H1 (cell line): ENCODE results near the gene PXDN. TPM values are rescaled to one million over a fixed set of nuclear protein-coding genes. Genes with fewer than 3 reads are reported as not detected.

Experiments used
- CTCF ChIA-PET: fragments of 300-600 bp; sonication (Branson Sonifier 250); formaldehyde crosslinking; loops from one replicate; lab custom pipeline; 2021; ENCODE audit not compliant: partially characterized antibody; lab: Charles Lee
- POLR2A ChIA-PET: fragments of 300-600 bp; sonication (Branson Sonifier 250); formaldehyde crosslinking; loops from one replicate; lab custom pipeline; 2021; ENCODE audit warnings: inconsistent platforms; ENCODE audit not compliant: partially characterized antibody; lab: Charles Lee
- DNase-seq, 2 experiments: peaks; one replicate each; pipeline versions ENCODE4 v3.0.0 to v3.0.0-alpha.2; 2010 to 2022; ENCODE audit warnings: low spot score in 2 of 2, low read depth in 1 of 2, mixed read lengths in 1 of 2
- FAIRE-seq: peaks from 2 replicates; lab custom pipeline; 2011; peaks lifted over from hg19 to GRCh38; lab: Jason Lieb, UNC
- H2AFZ ChIP-seq: 2 replicates; pipeline ENCODE4 v1.8.1; 2012; ENCODE audit warnings: low read length, inconsistent platforms
- H2AK5ac ChIP-seq: 2 replicates; pipeline ENCODE4 v1.6.1; 2013; ENCODE audit warnings: low read depth, low read length
- H2BK120ac ChIP-seq: replicated peaks from 2 replicates; pipeline ENCODE3; 2013; ENCODE audit warnings: low read depth, low read length, inconsistent platforms
- H2BK12ac ChIP-seq: 2 replicates; pipeline ENCODE4 v1.6.1; 2013; ENCODE audit warnings: low read depth, low read length
- H2BK15ac ChIP-seq: 2 replicates; pipeline ENCODE4 v1.6.1; 2013; ENCODE audit warnings: low read length
- H2BK20ac ChIP-seq: 2 replicates; pipeline ENCODE4 v1.6.1; 2013; ENCODE audit warnings: low read length
- H2BK5ac ChIP-seq: 2 replicates; pipeline ENCODE4 v1.6.1; 2013; ENCODE audit warnings: low read depth, low read length
- H3K14ac ChIP-seq: 2 replicates; pipeline ENCODE4 v1.6.1; 2013; ENCODE audit warnings: inconsistent platforms; ENCODE audit not compliant: insufficient read length
- H3K18ac ChIP-seq: 2 replicates; pipeline ENCODE4 v1.6.1; 2013; ENCODE audit warnings: low read length; ENCODE audit errors: extremely low read depth
- H3K23ac ChIP-seq: 2 replicates; pipeline ENCODE4 v1.6.1; 2013; ENCODE audit warnings: inconsistent platforms; ENCODE audit not compliant: insufficient read length
- H3K23me2 ChIP-seq: 2 replicates; pipeline ENCODE4 v1.6.1; 2013; ENCODE audit warnings: low read depth, low read length
- H3K27ac ChIP-seq: 2 replicates; pipeline ENCODE4 v1.6.1; 2011; ENCODE audit warnings: low read depth, low read length, inconsistent platforms
- H3K27me3 ChIP-seq, 4 experiments: replicated peaks in 1 of 4; 1 replicate in 1 of 4; 2 replicates in 3 of 4; pipeline versions ENCODE4 v1.6.1 to v1.8.1; 2011 to 2013; ENCODE audit warnings: low read length in 3 of 4, mild to moderate bottlenecking in 3 of 4, inconsistent platforms in 2 of 4, mixed read lengths in 2 of 4, moderate library complexity in 1 of 4; ENCODE audit not compliant: control insufficient read depth in 3 of 4, insufficient read depth in 3 of 4; ENCODE audit errors: extremely low read depth in 1 of 4
- H3K36me3 ChIP-seq, 4 experiments: 2 replicates each; pipeline versions ENCODE4 v1.6.1 to v1.8.1; 2011 to 2013; ENCODE audit warnings: mild to moderate bottlenecking in 4 of 4, low read length in 3 of 4, moderate library complexity in 2 of 4, control low read depth in 1 of 4, inconsistent platforms in 1 of 4; ENCODE audit not compliant: insufficient read depth in 4 of 4, control insufficient read depth in 2 of 4
- H3K4ac ChIP-seq: replicated peaks from 2 replicates; pipeline ENCODE3; 2013; ENCODE audit warnings: low read length, low read depth, mixed read lengths, inconsistent platforms; ENCODE audit not compliant: insufficient read length
- H3K4me1 ChIP-seq, 4 experiments: replicated peaks in 1 of 4; 1 replicate in 1 of 4; 2 replicates in 3 of 4; pipeline versions ENCODE4 v1.6.1 to v1.8.1; 2011 to 2013; ENCODE audit warnings: low read length in 3 of 4, inconsistent platforms in 2 of 4, mixed read lengths in 1 of 4; ENCODE audit not compliant: insufficient read depth in 4 of 4, control insufficient read depth in 3 of 4
- H3K4me2 ChIP-seq, 2 experiments: 2 replicates each; pipeline versions ENCODE4 v1.6.1 to v1.8.1; 2011 to 2013; ENCODE audit warnings: low read depth in 2 of 2, low read length in 2 of 2, control low read depth in 1 of 2, inconsistent platforms in 1 of 2, mild to moderate bottlenecking in 1 of 2; ENCODE audit not compliant: insufficient read depth in 1 of 2
- H3K4me3 ChIP-seq, 4 experiments: fragments of 200-600, 300-600 bp in 1 of 4; sonication (generic), shearing (Covaris generic), sonication (Bioruptor Twin) in 1 of 4; 2 replicates each; pipeline versions ENCODE4 v1.5.1 to v1.8.1; 2011 to 2016; ENCODE audit warnings: low read length in 4 of 4, low read depth in 3 of 4, control low read depth in 2 of 4, inconsistent platforms in 2 of 4, mild to moderate bottlenecking in 2 of 4, mixed read lengths in 1 of 4, moderate library complexity in 1 of 4; ENCODE audit not compliant: insufficient read depth in 2 of 4; ENCODE audit errors: extremely low read depth in 1 of 4
- H3K56ac ChIP-seq: replicated peaks from 2 replicates; pipeline ENCODE3; 2013; ENCODE audit warnings: low read depth, mild to moderate bottlenecking, mixed read lengths, low read length, inconsistent platforms; ENCODE audit not compliant: insufficient read length
- H3K79me1 ChIP-seq: 2 replicates; pipeline ENCODE4 v1.6.1; 2013; ENCODE audit warnings: low read depth, low read length, control low read depth
- H3K79me2 ChIP-seq, 2 experiments: 2 replicates each; pipeline versions ENCODE4 v1.6.1 to v1.8.1; 2012 to 2013; ENCODE audit warnings: low read length in 2 of 2, mild to moderate bottlenecking in 2 of 2, inconsistent platforms in 1 of 2; ENCODE audit not compliant: insufficient read depth in 2 of 2, control insufficient read depth in 1 of 2
- H3K9ac ChIP-seq, 4 experiments: replicated peaks in 1 of 4; 1 replicate in 1 of 4; 2 replicates in 3 of 4; pipeline versions ENCODE4 v1.6.1 to v1.8.1; 2011 to 2013; ENCODE audit warnings: low read depth in 3 of 4, low read length in 3 of 4, control low read depth in 2 of 4, mild to moderate bottlenecking in 2 of 4, moderate library complexity in 2 of 4, inconsistent platforms in 1 of 4; ENCODE audit errors: extremely low read depth in 1 of 4
- H3K9me3 ChIP-seq, 2 experiments: 2 replicates each; pipeline versions ENCODE4 v1.6.1 to v1.8.1; 2012 to 2013; ENCODE audit warnings: mild to moderate bottlenecking in 2 of 2, moderate library complexity in 2 of 2, control low read depth in 1 of 2, inconsistent platforms in 1 of 2, low read depth in 1 of 2, low read length in 1 of 2, mixed read lengths in 1 of 2; ENCODE audit not compliant: insufficient read depth in 2 of 2
- H4K20me1 ChIP-seq, 2 experiments: replicated peaks in 1 of 2; 2 replicates each; pipeline versions ENCODE3 to v1.8.1; 2011 to 2013; ENCODE audit warnings: inconsistent platforms in 2 of 2, low read length in 2 of 2, mild to moderate bottlenecking in 1 of 2; ENCODE audit not compliant: insufficient read depth in 2 of 2, control insufficient read depth in 1 of 2
- H4K5ac ChIP-seq: 2 replicates; pipeline ENCODE4 v1.6.1; 2013; ENCODE audit warnings: low read length, low read depth, mixed read lengths, inconsistent platforms; ENCODE audit not compliant: insufficient read length
- H4K8ac ChIP-seq: 2 replicates; pipeline ENCODE4 v1.8.0; 2013; ENCODE audit warnings: mild to moderate bottlenecking, moderate library complexity, low read length, inconsistent platforms; ENCODE audit not compliant: insufficient read depth; ENCODE audit errors: extremely low read depth
- H4K91ac ChIP-seq: replicated peaks from 2 replicates; pipeline ENCODE3; 2013; ENCODE audit warnings: low read length, mixed read lengths, inconsistent platforms; ENCODE audit not compliant: insufficient read length
- ASH2L ChIP-seq: fragments of 200-600, 300-600 bp; sonication (generic); IDR thresholded peaks from one replicate; pipeline ENCODE4 v1.7.1; 2017; ENCODE audit warnings: low read length
- CTBP2 ChIP-seq: IDR thresholded peaks from 2 replicates; pipeline ENCODE4 v1.7.0; 2011; ENCODE audit warnings: borderline replicate concordance, mild to moderate bottlenecking, moderate library complexity, mixed read lengths, low read length; ENCODE audit not compliant: insufficient read depth, insufficient read length
- EGR1 ChIP-seq: IDR thresholded peaks from 2 replicates; pipeline ENCODE4 v1.6.1; 2011; ENCODE audit warnings: low read depth, low read length, borderline replicate concordance
- JUN ChIP-seq: IDR thresholded peaks from 2 replicates; pipeline ENCODE4 v1.6.1; 2011; ENCODE audit warnings: low read depth, mild to moderate bottlenecking, improper control_type of control experiment, low read length
- KDM5A ChIP-seq: fragments of 200-600 bp; IDR thresholded peaks from 2 replicates; pipeline ENCODE4 v1.7.1; 2012; ENCODE audit warnings: mild to moderate bottlenecking, low read length, inconsistent platforms, mixed read lengths
- POU5F1 ChIP-seq: IDR thresholded peaks from 2 replicates; pipeline ENCODE4 v1.6.1; 2011; ENCODE audit warnings: low read depth, mild to moderate bottlenecking, low read length, moderate library complexity
- RAD21 ChIP-seq, 2 experiments: IDR thresholded peaks in 1 of 2; conservative IDR thresholded peaks in 1 of 2; 2 replicates each; pipeline ENCODE4 v1.6.1; 2011; ENCODE audit warnings: low read depth in 2 of 2, low read length in 2 of 2, improper control_type of control experiment in 1 of 2, inconsistent platforms in 1 of 2, mild to moderate bottlenecking in 1 of 2, moderate library complexity in 1 of 2
- SP4 ChIP-seq: IDR thresholded peaks from 2 replicates; pipeline ENCODE4 v1.6.1; 2012; ENCODE audit warnings: low read length, inconsistent platforms
- SRF ChIP-seq: IDR thresholded peaks from 2 replicates; pipeline ENCODE4 v1.6.1; 2011; ENCODE audit warnings: mild to moderate bottlenecking, low read depth, low read length, moderate library complexity
- TAF7 ChIP-seq: optimal IDR thresholded peaks from 2 replicates; pipeline ENCODE3; 2011; ENCODE audit warnings: low read depth, mild to moderate bottlenecking, inconsistent platforms, low read length, moderate library complexity, borderline replicate concordance
- TEAD4 ChIP-seq: IDR thresholded peaks from 2 replicates; pipeline ENCODE4 v1.6.1; 2012; ENCODE audit warnings: low read depth, low read length, inconsistent platforms, mixed read lengths
- WGBS, 2 experiments: shearing (Covaris generic) in 1 of 2; methylation state at CpG; one replicate each; pipeline versions ENCODE4 v1.1.6 to v1.1.7; 2013 to 2015; ENCODE audit warnings: low lambda C conversion rate in 2 of 2, mixed read lengths in 2 of 2, inconsistent platforms in 1 of 2, low coverage in 1 of 2, missing lambda C conversion rate in 1 of 2; ENCODE audit not compliant: insufficient replicate concordance in 2 of 2, insufficient coverage in 1 of 2, insufficient read length in 1 of 2; ENCODE audit errors: extremely low coverage in 1 of 2, missing lambda C conversion rate in 1 of 2; 5-methylcytosine and 5-hydroxymethylcytosine counted together
- polyA plus RNA-seq, 7 experiments: library from polyadenylated mRNA; depleted of rRNA in 3 of 7; stranded (reverse) in 5 of 7; unstranded in 2 of 7; fragments of >200 nt in 5 of 7; fragments of 200-250 nt in 2 of 7; gene quantifications; 1 replicate in 5 of 7; 2 replicates in 1 of 7; 4 replicates in 1 of 7; pipeline versions ENCODE4 v1.2.1 to v1.2.3, GENCODE V29; 2011 to 2013; ENCODE audit warnings: missing spikeins in 2 of 7, mixed read lengths in 2 of 7
- total RNA-seq: library from RNA; stranded (reverse); fragmentation: NEBNext Ultra II Directional; extraction: Animal tissue kit (Norgen Biotek cat#: 25700); gene quantifications from 2 replicates; pipeline ENCODE4 v1.2.1, GENCODE V29; 2021
- TF ChIP-seq, protein P1 (sequence below): IDR thresholded peaks from 2 replicates; pipeline ENCODE4 v1.6.1; 2012; ENCODE audit warnings: inconsistent platforms
- TF ChIP-seq, protein P2 (sequence below): IDR thresholded peaks from 2 replicates; pipeline ENCODE4 v1.6.1; 2011; ENCODE audit warnings: low read depth, mild to moderate bottlenecking, low read length; ENCODE audit not compliant: insufficient read depth

Gene PXDN
- total and polyA plus RNA-seq, 2 of the 8 experiments (the other 6 are each of a cell fraction or from before 2014, with no cell fraction given): 104 to 141 TPM

DNA sequence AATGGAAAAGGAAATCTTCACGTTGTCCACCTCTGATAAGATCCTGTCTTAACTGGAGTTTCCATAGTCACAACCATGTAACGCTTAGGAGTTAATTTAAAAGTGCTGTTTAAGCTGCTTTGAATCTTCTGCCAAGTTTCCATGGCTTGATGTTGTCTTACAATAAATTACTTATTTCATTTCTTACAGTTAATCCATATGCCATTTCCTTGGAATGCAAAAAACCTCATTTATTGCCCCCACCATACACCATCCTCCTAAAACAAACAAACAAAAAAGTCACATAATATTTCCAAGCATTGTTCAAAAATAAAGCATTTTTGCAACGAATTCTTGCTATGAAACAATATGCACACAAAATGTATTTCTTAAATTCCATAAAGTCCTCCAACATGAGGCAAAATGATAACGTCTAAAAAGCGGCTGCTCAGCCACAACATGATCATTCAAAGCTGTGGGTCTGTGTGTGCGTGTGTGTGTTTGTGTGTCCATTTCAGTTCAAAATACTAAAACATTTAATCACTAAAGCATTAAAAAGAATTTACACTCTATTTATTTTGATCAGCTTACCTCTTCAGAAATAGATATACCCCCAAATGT is 46.8 kb upstream of the PXDN start:
- Histone ChIP-seq H3K9ac (no peak overlapping the region), H3K4me1 (peaks cover 3 to 5% (median 5%) of the 10 kb centered on the region in 4 experiments; a peak in 5 of 7 replicates), H2AFZ (no peak overlapping the region), H2BK20ac (no peak overlapping the region), H3K36me3 (no peaks in the 10 kb centered on the region), H3K4me2 (no peak overlapping the region), H3K56ac (no peak overlapping the region), H4K91ac (no peak overlapping the region), H3K27ac (no peak overlapping the region), H3K23me2 (no peaks in the 10 kb centered on the region), H2BK120ac (no peak overlapping the region), H3K79me1 (no peaks in the 10 kb centered on the region), H3K4ac (no peak overlapping the region), H3K23ac (no peak overlapping the region), H4K5ac (no peak overlapping the region), H3K14ac (no peak overlapping the region), H2AK5ac (no peak overlapping the region), H4K20me1 (no peaks in the 10 kb centered on the region), H3K79me2 (no peaks in the 10 kb centered on the region), H2BK5ac (no peak overlapping the region), H3K18ac (no peak overlapping the region), H3K27me3 (no peaks in the 10 kb centered on the region), H2BK15ac (no peak overlapping the region), H3K9me3 (no peaks in the 10 kb centered on the region), H3K4me3 (no peak overlapping the region), H2BK12ac (no peak overlapping the region), H4K8ac (no peak overlapping the region)
- POLR2A ChIA-PET: interaction anchor here (0.7 kb wide), 2 partner anchors 10 to 13 kb away, joined by 3 read pairs; no protein-coding TSS in a partner anchor
- FAIRE-seq: no peak
- no peak for DNase-seq
- CTCF ChIA-PET: interaction anchor here (1.1 to 3.3 kb wide), 5 partner anchors 10 to 40 kb away, joined by 3 to 12 read pairs (median 4); no protein-coding TSS in a partner anchor
- 93% methylated on average over 6 of the region's 6 CpGs; no CpG with 5 or more reads in 1 of the 2 experiments for WGBS, 2 experiments
- TF ChIP-seq SP4 (no peak), POU5F1 (no peak), TEAD4 (no peak), SRF (no peak), RAD21 (IDR thresholded peaks at IDR 0.05 in 1 of 2, conservative IDR thresholded peaks at IDR 0.05 in 1 of 2; ENCODE audit: low read depth in 2 of 2, low read length in 2 of 2) (no peak), TAF7 (no peak), CTBP2 (no peak), ASH2L (no peak), JUN (no peak), KDM5A (no peak), EGR1 (no peak)
- TF ChIP-seq, protein P1, sequence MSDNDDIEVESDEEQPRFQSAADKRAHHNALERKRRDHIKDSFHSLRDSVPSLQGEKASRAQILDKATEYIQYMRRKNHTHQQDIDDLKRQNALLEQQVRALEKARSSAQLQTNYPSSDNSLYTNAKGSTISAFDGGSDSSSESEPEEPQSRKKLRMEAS: no peak
- TF ChIP-seq, protein P2, sequence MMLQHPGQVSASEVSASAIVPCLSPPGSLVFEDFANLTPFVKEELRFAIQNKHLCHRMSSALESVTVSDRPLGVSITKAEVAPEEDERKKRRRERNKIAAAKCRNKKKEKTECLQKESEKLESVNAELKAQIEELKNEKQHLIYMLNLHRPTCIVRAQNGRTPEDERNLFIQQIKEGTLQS: no peak
